Nephron progenitor cell (in vitro differentiated cells): Measurements from ENCODE around the gene CREB5.

Experiments
- DNase-seq: peaks from one replicate; pipeline ENCODE4 v3.0.0; 2021
- H3K27ac Mint-ChIP-seq: 2 replicates; pipeline ENCODE4 v1.8.0; 2021; ENCODE audit warnings: mild to moderate bottlenecking, moderate library complexity, mixed read lengths
- H3K27me3 Mint-ChIP-seq: 2 replicates; pipeline ENCODE4 v1.8.0; 2021; ENCODE audit warnings: mild to moderate bottlenecking, low read depth, mixed read lengths; ENCODE audit not compliant: poor library complexity
- H3K36me3 Mint-ChIP-seq: 2 replicates; pipeline ENCODE4 v1.8.0; 2021; ENCODE audit warnings: low read depth, mixed read lengths
- H3K4me1 Mint-ChIP-seq: 2 replicates; pipeline ENCODE4 v1.8.0; 2021; ENCODE audit warnings: mixed read lengths
- H3K4me3 Mint-ChIP-seq: 2 replicates; pipeline ENCODE4 v1.8.0; 2021; ENCODE audit warnings: mild to moderate bottlenecking, moderate library complexity, mixed read lengths
- H3K9me3 Mint-ChIP-seq: 2 replicates; pipeline ENCODE4 v1.8.0; 2021; ENCODE audit warnings: mild to moderate bottlenecking, moderate library complexity, mixed read lengths
- CTCF ChIP-seq: fragments of 200-600 bp; sonication (generic); IDR thresholded peaks from 2 replicates; pipeline ENCODE4 v1.5.0; 2021; ENCODE audit warnings: antibody characterized with exemption

Gene CREB5

GRCh38 chr7:28579571-28579970 is 167.3 kb downstream of the CREB5 start:
- Mint-ChIP-seq H3K4me1 (peaks cover 31% of the 10 kb centered on the region), H3K4me3 (no peak overlapping the region), H3K27me3 (peaks cover 7% of the 10 kb centered on the region), H3K36me3 (peaks cover 4% of the 10 kb centered on the region), H3K27ac (no peak overlapping the region), H3K9me3 (no peaks in the 10 kb centered on the region)
- TF ChIP-seq CTCF, result no peak
- DNase-seq, result no peak

GRCh38 chr7:28580665-28581064 is 168.3 kb downstream of the CREB5 start:
- Mint-ChIP-seq H3K4me3 (no peak overlapping the region), H3K4me1 (peaks cover 31% of the 10 kb centered on the region), H3K27ac (no peak overlapping the region), H3K9me3 (no peaks in the 10 kb centered on the region), H3K27me3 (peaks cover 7% of the 10 kb centered on the region), H3K36me3 (peaks cover 4% of the 10 kb centered on the region)
- no peak for DNase-seq
- no peak for TF ChIP-seq CTCF

GRCh38 chr7:28581351-28581750 is 169.0 kb downstream of the CREB5 start:
- H3K9me3 Mint-ChIP-seq, result no peaks in the 10 kb centered on the region

GRCh38 chr7:28582226-28582625 is 169.9 kb downstream of the CREB5 start:
- H3K36me3 Mint-ChIP-seq, result peaks cover 4% of the 10 kb centered on the region
- TF ChIP-seq CTCF, result no peak
- DNase-seq, result no peak
- H3K4me1 Mint-ChIP-seq, result peaks cover 40% of the 10 kb centered on the region
- H3K9me3 Mint-ChIP-seq, result no peaks in the 10 kb centered on the region
- H3K4me3 Mint-ChIP-seq, result no peak overlapping the region
- H3K27me3 Mint-ChIP-seq, result peaks cover 7% of the 10 kb centered on the region
- H3K27ac Mint-ChIP-seq, result no peak overlapping the region

More at GRCh38 chr7:28581351-28581750, 169.0 kb downstream of the CREB5 start:
- Mint-ChIP-seq H3K4me1 (peaks cover 31% of the 10 kb centered on the region), H3K4me3 (no peak overlapping the region), H3K36me3 (peaks cover 4% of the 10 kb centered on the region), H3K27me3 (peaks cover 7% of the 10 kb centered on the region), H3K27ac (no peak overlapping the region)
- TF ChIP-seq CTCF, result no peak
- no peak for DNase-seq

- Mint-ChIP-seq H3K9me3 (no peaks in the 10 kb centered on the region), H3K36me3 (peaks cover 4% of the 10 kb centered on the region), H3K27ac (peak overlapping the region; percentile 48), H3K27me3 (peaks cover 7% of the 10 kb centered on the region), H3K4me1 (peaks cover 52% of the 10 kb centered on the region), H3K4me3 (no peak overlapping the region)
- DNase-seq, result no peak
- no peak for TF ChIP-seq CTCF
These were observed 171.9 kb downstream of the CREB5 start for GRCh38 chr7:28584235-28584634.

GRCh38 chr7:28586736-28587135 is 174.4 kb downstream of the CREB5 start:
- no peak overlapping the region for H3K27ac Mint-ChIP-seq
- DNase-seq, result no peak
- no peak for TF ChIP-seq CTCF
- H3K9me3 Mint-ChIP-seq, result no peaks in the 10 kb centered on the region
- H3K4me1 Mint-ChIP-seq, result peaks cover 52% of the 10 kb centered on the region
- H3K27me3 Mint-ChIP-seq, result peaks cover 8% of the 10 kb centered on the region
- peaks cover 4% of the 10 kb centered on the region for H3K36me3 Mint-ChIP-seq
- H3K4me3 Mint-ChIP-seq, result no peak overlapping the region
